COLO668 (cell line): ENCODE data around the gene LDB3.
A peak's percentile ranks its signal among the peaks of the same experiment; 100 is the strongest.

Source experiments
- DNase-seq: peaks from one replicate; lab custom pipeline; 2025; ENCODE audit not compliant: unreplicated experiment; lab: John Stamatoyannopoulos, UW

Gene LDB3

GRCh38 chr10:86664341-86665217 is 3.7 kb upstream of the LDB3 start:
- DNase-seq: no peak

- DNase-seq: no peak
These were observed 3.1 kb upstream of the LDB3 start for GRCh38 chr10:86665218-86665607.

- DNase-seq: no peak
These were observed 2.4 kb upstream of the LDB3 start for GRCh38 chr10:86665868-86666267.

- no peak for DNase-seq
These were observed 1.8 kb upstream of the LDB3 start for GRCh38 chr10:86666538-86666937.

- DNase-seq: no peak
These were observed 710 bp upstream of the LDB3 start for GRCh38 chr10:86667421-86668181.

GRCh38 chr10:86670290-86670811 is 2.0 kb downstream of the LDB3 start:
- peak; percentile 7 for DNase-seq

GRCh38 chr10:86670876-86671275 is 2.6 kb downstream of the LDB3 start:
- no peak for DNase-seq

- DNase-seq: peak; percentile 59
These were observed 3.1 kb downstream of the LDB3 start for GRCh38 chr10:86671419-86671818.

GRCh38 chr10:86671985-86672710 is 3.8 kb downstream of the LDB3 start:
- no peak for DNase-seq

GRCh38 chr10:86673216-86673826 is 5.0 kb downstream of the LDB3 start:
- DNase-seq: no peak

- peak; percentile 59 for DNase-seq
These were observed 5.7 kb downstream of the LDB3 start for GRCh38 chr10:86673827-86674581.

GRCh38 chr10:86674912-86675311 is 6.6 kb downstream of the LDB3 start:
- no peak for DNase-seq

- DNase-seq: no peak
These were observed 9.1 kb downstream of the LDB3 start for GRCh38 chr10:86677374-86677773.

- no peak for DNase-seq
These were observed 10.9 kb downstream of the LDB3 start for GRCh38 chr10:86678999-86679792.

GRCh38 chr10:86681047-86681446 is 12.7 kb downstream of the LDB3 start:
- DNase-seq: peak; percentile 26

- DNase-seq: no peak
These were observed 13.5 kb downstream of the LDB3 start for GRCh38 chr10:86681722-86682386.

GRCh38 chr10:86682675-86683074 is 14.4 kb downstream of the LDB3 start:
- no peak for DNase-seq

- peak; percentile 41 for DNase-seq
These were observed 16.2 kb downstream of the LDB3 start for GRCh38 chr10:86684331-86685097.
